ENCODE data around the gene ERI3.

The ERI3 gene

GRCh38 chr1:44338136-44338535 is 16.9 kb downstream of the ERI3 start:
- DNase-seq (ENCODE audit: low read depth) = no peak
- H3K4me3 ChIP-seq (ENCODE audit: low read depth, low read length) = no peak overlapping the region
- no peak for TF ChIP-seq CTCF (IDR thresholded peaks at IDR 0.05; ENCODE audit: control insufficient read depth, extremely low read depth, insufficient read depth)

GRCh38 chr1:44336668-44337067 is 18.4 kb downstream of the ERI3 start:
- no peak overlapping the region for H3K4me3 ChIP-seq (ENCODE audit: low read depth, low read length)
- no peak for DNase-seq (ENCODE audit: low read depth)
- TF ChIP-seq CTCF (IDR thresholded peaks at IDR 0.05; ENCODE audit: control insufficient read depth, extremely low read depth, insufficient read depth) = no peak

GRCh38 chr1:44334968-44335367 is 20.1 kb downstream of the ERI3 start:
- no peak for TF ChIP-seq CTCF (IDR thresholded peaks at IDR 0.05; ENCODE audit: control insufficient read depth, extremely low read depth, insufficient read depth)
- DNase-seq (ENCODE audit: low read depth) = no peak
- no peak overlapping the region for H3K4me3 ChIP-seq (ENCODE audit: low read depth, low read length)

- no peak overlapping the region for H3K4me3 ChIP-seq (ENCODE audit: low read depth, low read length)
- no peak for TF ChIP-seq CTCF (IDR thresholded peaks at IDR 0.05; ENCODE audit: control insufficient read depth, extremely low read depth, insufficient read depth)
- no peak for DNase-seq (ENCODE audit: low read depth)
These were observed 21.7 kb downstream of the ERI3 start for GRCh38 chr1:44333376-44333775.

GRCh38 chr1:44332505-44332904 is 22.6 kb downstream of the ERI3 start:
- no peak for TF ChIP-seq CTCF (IDR thresholded peaks at IDR 0.05; ENCODE audit: control insufficient read depth, extremely low read depth, insufficient read depth)
- DNase-seq (ENCODE audit: low read depth) = no peak
- H3K4me3 ChIP-seq (ENCODE audit: low read depth, low read length) = no peak overlapping the region

GRCh38 chr1:44330935-44331334 is 24.1 kb downstream of the ERI3 start:
- H3K4me3 ChIP-seq (ENCODE audit: low read depth, low read length) = no peak overlapping the region
- no peak for TF ChIP-seq CTCF (IDR thresholded peaks at IDR 0.05; ENCODE audit: control insufficient read depth, extremely low read depth, insufficient read depth)
- DNase-seq (ENCODE audit: low read depth) = no peak

- H3K4me3 ChIP-seq (ENCODE audit: low read depth, low read length) = no peak overlapping the region
- no peak for DNase-seq (ENCODE audit: low read depth)
- no peak for TF ChIP-seq CTCF (IDR thresholded peaks at IDR 0.05; ENCODE audit: control insufficient read depth, extremely low read depth, insufficient read depth)
These were observed 26.2 kb downstream of the ERI3 start for GRCh38 chr1:44328671-44329416.

Measured in LNCaP clone FGC (cell line).